DMS 273 treated with DMSO at 0.1 percent for 48 hours (cell line): ENCODE measurements around the gene TRIM49D2.
"Not testable (repeated sequence)": the region's sequence is repeated elsewhere in the genome, so short reads cannot be mapped to it uniquely, and the experiment has no call there.

ENCODE experiments used
- DNase-seq: peaks from one replicate; lab custom pipeline; 2025; lab: John Stamatoyannopoulos, UW

The TRIM49D2 gene

GRCh38 chr11:89923764-89924163 lies at the start of gene TRIM49D2:
Gene TRIM49D2 (plus strand): TSS chr11:89924064. CDS start chr11:89926762, 2,698 bp downstream.
- DNase-seq: not testable (repeated sequence)

- DNase-seq: not testable (repeated sequence)
These were observed 46.4 kb upstream of the TRIM49D2 start for GRCh38 chr11:89877511-89877910.

- not testable (repeated sequence) for DNase-seq
These were observed 30.6 kb upstream of the TRIM49D2 start for GRCh38 chr11:89893245-89893644.

- DNase-seq: not testable (repeated sequence)
These were observed 23.1 kb upstream of the TRIM49D2 start for GRCh38 chr11:89900809-89901208.

- no peak for DNase-seq
These were observed 1.6 kb upstream of the TRIM49D2 start, which contains the start of gene TRIM49D1 for GRCh38 chr11:89922195-89922660. Gene TRIM49D1 (minus strand): TSS chr11:89922245. CDS start chr11:89917710, 4,535 bp downstream.

GRCh38 chr11:89960833-89961232 lies 37.0 kb downstream of the TRIM49D2 start:
- DNase-seq: not testable (repeated sequence)

- not testable (repeated sequence) for DNase-seq
These were observed 41.9 kb downstream of the TRIM49D2 start, which contains the start of gene TRIM64 for GRCh38 chr11:89965737-89966136. Gene TRIM64 (plus strand): TSS chr11:89966037. CDS start chr11:89968504, 2,467 bp downstream.
